Panc1 (cell line): ENCODE results near the gene MAP3K21. TPM values are rescaled to one million over a fixed set of nuclear protein-coding genes. Genes with fewer than 3 reads are reported as not detected.

Source experiments
- ATAC-seq: fragments of 200-7000 bp; cut with Tn5 transposase; 2 replicates; pipeline ENCODE4 v1.9.1; 2020; ENCODE audit warnings: mild to moderate bottlenecking, moderate library complexity
- BruUV-seq: library from RNA; stranded (reverse); fragments of 400-500 nt; replicated peaks from 2 replicates; lab custom pipeline; 2021; lab: Mats Ljungman, UMichigan
- CTCF ChIA-PET: fragments of 300-600 bp; sonication (Branson Sonifier 250); formaldehyde crosslinking; loops from one replicate; lab custom pipeline; 2022; ENCODE audit warnings: antibody characterized with exemption; lab: Charles Lee
- POLR2A ChIA-PET: fragments of 300-600 bp; sonication (Branson Sonifier 250); formaldehyde crosslinking; loops from one replicate; lab custom pipeline; 2022; ENCODE audit warnings: antibody characterized with exemption; lab: Charles Lee
- DNase-seq: peaks from one replicate; pipeline ENCODE4 v3.0.0-alpha.2; 2010; ENCODE audit warnings: low read depth, low spot score
- H3K27ac ChIP-seq: 2 replicates; pipeline ENCODE4 v1.5.1; 2011; ENCODE audit warnings: mild to moderate bottlenecking, low read length, inconsistent platforms
- H3K27me3 ChIP-seq: fragments of 200-500 bp; sonication (Bioruptor generic); 2 replicates; pipeline ENCODE4 v1.6.0; 2014; ENCODE audit warnings: low read length, inconsistent platforms; ENCODE audit not compliant: control insufficient read depth, insufficient read depth
- H3K36me3 ChIP-seq: fragments of 200-500 bp; sonication (Bioruptor generic); 2 replicates; pipeline ENCODE4 v1.5.1; 2014; ENCODE audit warnings: inconsistent platforms, mild to moderate bottlenecking, low read length, moderate library complexity; ENCODE audit not compliant: control insufficient read depth, insufficient read depth
- H3K4me1 ChIP-seq: 2 replicates; pipeline ENCODE4 v1.5.1; 2011; ENCODE audit warnings: inconsistent platforms, mild to moderate bottlenecking, low read length, moderate library complexity; ENCODE audit not compliant: control insufficient read depth, insufficient read depth
- H3K4me3 ChIP-seq, 2 experiments: 2 replicates each; pipeline ENCODE4 v1.5.1; 2011 to 2012; ENCODE audit warnings: low read depth in 2 of 2, low read length in 2 of 2, mild to moderate bottlenecking in 2 of 2, inconsistent platforms in 1 of 2, moderate library complexity in 1 of 2
- H3K9me3 ChIP-seq: fragments of 200-500 bp; sonication (Bioruptor generic); 2 replicates; pipeline ENCODE4 v1.5.1; 2014; ENCODE audit warnings: low read depth, mild to moderate bottlenecking, inconsistent platforms, low read length, moderate library complexity; ENCODE audit not compliant: control insufficient read depth, insufficient read depth
- CTCF ChIP-seq: fragments of 450-650 bp; IDR thresholded peaks from 2 replicates; pipeline ENCODE4 v1.5.1; 2017; ENCODE audit warnings: mild to moderate bottlenecking
- POLR2AphosphoS5 ChIP-seq: IDR thresholded peaks from 2 replicates; pipeline ENCODE4 v1.6.1; 2012; ENCODE audit warnings: mild to moderate bottlenecking, low read depth, low read length, moderate library complexity
- REST ChIP-seq, 2 experiments: IDR thresholded peaks; 2 replicates each; pipeline ENCODE4 v1.6.1; 2011 to 2012; ENCODE audit warnings: low read depth in 2 of 2, control low read depth in 1 of 2, low read length in 1 of 2, mild to moderate bottlenecking in 1 of 2, moderate library complexity in 1 of 2; ENCODE audit not compliant: insufficient read depth in 1 of 2
- SIN3A ChIP-seq: IDR thresholded peaks from 2 replicates; pipeline ENCODE4 v1.6.1; 2012; ENCODE audit warnings: low read depth, mild to moderate bottlenecking, low read length, moderate library complexity, borderline replicate concordance; ENCODE audit not compliant: insufficient read depth
- TCF7L2 ChIP-seq: IDR thresholded peaks from 2 replicates; pipeline ENCODE4 v1.6.1; 2011; ENCODE audit warnings: mild to moderate bottlenecking, low read depth, low read length, inconsistent platforms
- in situ Hi-C: cut with HindIII; loops from 2 replicates; pipeline ENCODE4 v1.10.0; 2016; ENCODE audit warnings: low sequenced_read_pairs, low pct_unique_long_range_greater_than_20kb
- intact Hi-C: fragments of 100-400 bp; cut with micrococcal nuclease; formaldehyde crosslinking; loops from one replicate; pipeline ENCODE4 v1.10.0; 2022; ENCODE audit not compliant: unreplicated experiment
- total RNA-seq: library from RNA; stranded (reverse); gene quantifications from one replicate; pipeline ENCODE4 v1.2.1, GENCODE V29; 2021; ENCODE audit not compliant: unreplicated experiment

The MAP3K21 gene
- total RNA-seq, 1 experiment from 2014 or later, result 3.1 TPM

GRCh38 chr1:233315718-233316301 is 11.7 kb upstream of the MAP3K21 start:
- ATAC-seq (no peak), DNase-seq (no peak)
- H3K36me3 ChIP-seq, result no peaks in the 10 kb centered on the region
- H3K4me3 ChIP-seq, result no peak overlapping the region
- in situ Hi-C loops (no loop called here), intact Hi-C loops (no loop called here)
- BruUV-seq, result no TSS peak
- POLR2A ChIA-PET, result no interaction called here
- no peaks in the 10 kb centered on the region for H3K9me3 ChIP-seq
- TF ChIP-seq TCF7L2, result no peak
- no peak for TF ChIP-seq SIN3A
- TF ChIP-seq POLR2AphosphoS5, result no peak
- no peak for TF ChIP-seq REST (IDR thresholded peaks at IDR 0.05; ENCODE audit: insufficient read depth in 1 of 2, low read depth in 2 of 2, low read length in 1 of 2)
- TF ChIP-seq CTCF, result no peak
- peaks cover 22% of the 10 kb centered on the region for H3K27me3 ChIP-seq
- H3K4me1 ChIP-seq, result no peaks in the 10 kb centered on the region
- H3K27ac ChIP-seq, result no peak overlapping the region
- CTCF ChIA-PET, result no interaction called here

GRCh38 chr1:233316473-233316872 is 11.1 kb upstream of the MAP3K21 start:
- intact Hi-C loops (no loop called here), in situ Hi-C loops (no loop called here)
- ATAC-seq, result no peak
- H3K27me3 ChIP-seq, result peaks cover 22% of the 10 kb centered on the region
- no peak overlapping the region for H3K27ac ChIP-seq
- DNase-seq, result no peak
- BruUV-seq, result no TSS peak
- H3K4me1 ChIP-seq, result no peaks in the 10 kb centered on the region
- POLR2A ChIA-PET, result interaction anchor here (0.7 kb wide), 1 partner anchor 127 kb away, joined by 3 read pairs; no protein-coding TSS in a partner anchor
- no peaks in the 10 kb centered on the region for H3K36me3 ChIP-seq
- no peak overlapping the region for H3K4me3 ChIP-seq
- no peak for TF ChIP-seq TCF7L2
- TF ChIP-seq POLR2AphosphoS5, result no peak
- TF ChIP-seq REST (IDR thresholded peaks at IDR 0.05; ENCODE audit: insufficient read depth in 1 of 2, low read depth in 2 of 2, low read length in 1 of 2), result no peak
- TF ChIP-seq SIN3A, result no peak
- TF ChIP-seq CTCF, result no peak
- H3K9me3 ChIP-seq, result no peaks in the 10 kb centered on the region
- CTCF ChIA-PET, result no interaction called here
